ENCODE results near the gene PROKR1.

GRCh38 chr2:68662466-68662865, 19.1 kb downstream of the PROKR1 start:
- TF ChIP-seq CTCF (conservative IDR thresholded peaks at IDR 0.05; ENCODE audit: low read depth, low read length) (no peak), MAFK (IDR thresholded peaks at IDR 0.05; ENCODE audit: low read depth, low read length) (no peak), BHLHE40 (IDR thresholded peaks at IDR 0.05; ENCODE audit: low read depth, low read length) (no peak), MAZ (IDR thresholded peaks at IDR 0.05; ENCODE audit: borderline replicate concordance, low read depth, low read length) (no peak), CEBPB (IDR thresholded peaks at IDR 0.05; ENCODE audit: low read depth, low read length) (no peak)

All from IMR-90 (cell line).